ENCODE measurements around the gene SKAP1. TPM values are rescaled to one million over a fixed set of nuclear protein-coding genes. Genes with fewer than 3 reads are reported as not detected.

The SKAP1 gene
- total RNA-seq, 4 donors from 2014 or later, result 1.2 to 6.4 (median 4.9) TPM; not detected in 1

GRCh38 chr17:48330421-48330820 is 99.6 kb downstream of the SKAP1 start:
- 48 to 55% methylated on average over 2 to 3 of the region's 3 CpGs for WGBS, 2 donors (ENCODE audit: low coverage in 1 of 2)
- Histone ChIP-seq H3K27ac (no peak overlapping the region), H3K4me1 (no peaks in the 10 kb centered on the region), H3K27me3 (peaks cover 77% of the 10 kb centered on the region), H3K4me3 (no peak overlapping the region), H3K9me3 (no peaks in the 10 kb centered on the region), H3K36me3 (no peaks in the 10 kb centered on the region)
- intact Hi-C loops (cut with DNase I; ENCODE audit: low total_unique reads), result no loop called here
- in situ Hi-C loops (cut with MboI; ENCODE audit: low pct_ligation_motif_present in 1 of 4, low pct_unique_long_range_greater_than_20kb in 1 of 4, low sequenced_read_pairs in 3 of 4), result loop anchor here in 1 of 4 donors (10.0 kb wide), 1 partner anchor 124 kb away; no protein-coding TSS in a partner anchor
- DNase-seq, result no peak
- no peak for TF ChIP-seq CTCF (IDR thresholded peaks at IDR 0.05)
- no peak for TF ChIP-seq POLR2AphosphoS5 (IDR thresholded peaks at IDR 0.05)
- TF ChIP-seq POLR2A (IDR thresholded peaks at IDR 0.05), result no peak
- no peak for TF ChIP-seq EP300 (IDR thresholded peaks at IDR 0.05; ENCODE audit: low read depth)

GRCh38 chr17:48328457-48328856 is 101.6 kb downstream of the SKAP1 start:
- DNase-seq, result no peak
- peaks cover 58% of the 10 kb centered on the region for H3K27me3 ChIP-seq
- H3K4me3 ChIP-seq, result no peak overlapping the region
- H3K36me3 ChIP-seq, result no peaks in the 10 kb centered on the region
- no peaks in the 10 kb centered on the region for H3K9me3 ChIP-seq
- TF ChIP-seq POLR2AphosphoS5 (IDR thresholded peaks at IDR 0.05) (no peak), POLR2A (IDR thresholded peaks at IDR 0.05) (no peak), CTCF (IDR thresholded peaks at IDR 0.05) (no peak), EP300 (IDR thresholded peaks at IDR 0.05; ENCODE audit: low read depth) (no peak)
- intact Hi-C loops (cut with DNase I; ENCODE audit: low total_unique reads) (no loop called here), in situ Hi-C loops (cut with MboI; ENCODE audit: low pct_ligation_motif_present in 1 of 4, low pct_unique_long_range_greater_than_20kb in 1 of 4, low sequenced_read_pairs in 3 of 4) (no loop called here)
- H3K27ac ChIP-seq, result no peak overlapping the region
- H3K4me1 ChIP-seq, result no peaks in the 10 kb centered on the region
- 79 to 100% methylated on average over 1 of the region's 1 CpG for WGBS, 2 donors (ENCODE audit: low coverage in 1 of 2)

- Histone ChIP-seq H3K36me3 (no peaks in the 10 kb centered on the region), H3K9me3 (no peaks in the 10 kb centered on the region), H3K27ac (no peak overlapping the region), H3K4me3 (no peak overlapping the region), H3K4me1 (no peaks in the 10 kb centered on the region), H3K27me3 (peaks cover 37% of the 10 kb centered on the region)
- TF ChIP-seq POLR2AphosphoS5 (IDR thresholded peaks at IDR 0.05) (no peak), EP300 (IDR thresholded peaks at IDR 0.05; ENCODE audit: low read depth) (no peak), CTCF (IDR thresholded peaks at IDR 0.05) (no peak), POLR2A (IDR thresholded peaks at IDR 0.05) (no peak)
- intact Hi-C loops (cut with DNase I; ENCODE audit: low total_unique reads), result no loop called here
- in situ Hi-C loops (cut with MboI; ENCODE audit: low pct_ligation_motif_present in 1 of 4, low pct_unique_long_range_greater_than_20kb in 1 of 4, low sequenced_read_pairs in 3 of 4), result no loop called here
- no peak for DNase-seq
- WGBS, 2 donors (ENCODE audit: low coverage in 1 of 2), result 70 to 72% methylated on average over 2 of the region's 2 CpGs
Observed at GRCh38 chr17:48326310-48326709, 103.7 kb downstream of the SKAP1 start.

GRCh38 chr17:48322060-48322459 is 108.0 kb downstream of the SKAP1 start:
- no peaks in the 10 kb centered on the region for H3K9me3 ChIP-seq
- H3K36me3 ChIP-seq, result no peaks in the 10 kb centered on the region
- TF ChIP-seq CTCF (IDR thresholded peaks at IDR 0.05), result no peak
- no peak for TF ChIP-seq POLR2A (IDR thresholded peaks at IDR 0.05)
- TF ChIP-seq POLR2AphosphoS5 (IDR thresholded peaks at IDR 0.05), result no peak
- no peak for TF ChIP-seq EP300 (IDR thresholded peaks at IDR 0.05; ENCODE audit: low read depth)
- no peaks in the 10 kb centered on the region for H3K4me1 ChIP-seq
- in situ Hi-C loops (cut with MboI; ENCODE audit: low pct_ligation_motif_present in 1 of 4, low pct_unique_long_range_greater_than_20kb in 1 of 4, low sequenced_read_pairs in 3 of 4) (no loop called here), intact Hi-C loops (cut with DNase I; ENCODE audit: low total_unique reads) (no loop called here)
- no peak overlapping the region for H3K27ac ChIP-seq
- H3K4me3 ChIP-seq, result no peak overlapping the region
- peaks cover 20% of the 10 kb centered on the region for H3K27me3 ChIP-seq
- no peak for DNase-seq
